Upper lobe of left lung (tissue), 6 donors: Measurements from ENCODE around the gene ADCY2. TPM values are rescaled to one million over a fixed set of nuclear protein-coding genes. Genes with fewer than 3 reads are reported as not detected.

Experiments used
- ATAC-seq, 2 donors: fragments of 200-7000 bp; cut with Tn5 transposase; one replicate each; pipeline ENCODE4 v1.9.1; 2022; ENCODE audit warnings: mild to moderate bottlenecking in 2 of 2, moderate library complexity in 2 of 2; ENCODE audit not compliant: low FRiP score in 2 of 2
- DNase-seq, 2 donors: peaks; one replicate each; pipeline ENCODE4 v3.0.0-alpha.2; 2019 to 2020
- H3K27ac ChIP-seq, 4 donors: fragments of 200-600 bp; sonication (generic); one replicate each; pipeline ENCODE4 v1.5.1; 2016 to 2019
- H3K27me3 ChIP-seq, 4 donors: fragments of 200-600 bp; sonication (generic); one replicate each; pipeline ENCODE4 v1.5.1; 2017 to 2019
- H3K36me3 ChIP-seq, 4 donors: fragments of 200-600 bp; sonication (generic); one replicate each; pipeline ENCODE4 v1.5.1; 2016 to 2019
- H3K4me1 ChIP-seq, 4 donors: fragments of 200-600 bp; sonication (generic); one replicate each; pipeline ENCODE4 v1.5.1; 2018 to 2019
- H3K4me3 ChIP-seq, 4 donors: fragments of 200-600 bp; sonication (generic); one replicate each; pipeline ENCODE4 v1.5.1; 2017 to 2019; ENCODE audit warnings: mild to moderate bottlenecking in 2 of 4, moderate library complexity in 1 of 4
- H3K9me3 ChIP-seq, 4 donors: fragments of 200-600 bp; sonication (generic); one replicate each; pipeline ENCODE4 v1.5.1; 2018 to 2019
- EP300 ChIP-seq, 4 donors: sonication (generic); formaldehyde crosslinking; IDR thresholded peaks; one replicate each; pipeline ENCODE4 v1.5.1; 2017; ENCODE audit warnings: antibody characterized with exemption in 4 of 4, control low read depth in 2 of 4
- POLR2A ChIP-seq, 4 donors: fragments of 450-650 bp; IDR thresholded peaks; one replicate each; pipeline ENCODE4 v1.5.1; 2016 to 2017; ENCODE audit warnings: antibody characterized with exemption in 4 of 4, mild to moderate bottlenecking in 2 of 4
- POLR2AphosphoS5 ChIP-seq, 2 donors: sonication (generic); formaldehyde crosslinking; IDR thresholded peaks; one replicate each; pipeline ENCODE4 v1.5.1; 2017; ENCODE audit warnings: antibody characterized with exemption in 2 of 2
- WGBS, 2 donors: methylation state at CpG; one replicate each; pipeline ENCODE4 v1.1.5; 2017 to 2018; 5-methylcytosine and 5-hydroxymethylcytosine counted together
- total RNA-seq, 6 donors: library from RNA; depleted of rRNA in 4 of 6; stranded (reverse); fragments of >200 nt in 4 of 6; gene quantifications; one replicate each; pipeline versions ENCODE4 v1.1.0 to v1.2.1, GENCODE V29; 2016 to 2021
- TF ChIP-seq, protein P1 (sequence below), 6 experiments: fragments of 450-650 bp in 4 of 6; fragments of 200-600 bp in 2 of 6; sonication (generic) in 2 of 6; IDR thresholded peaks; one replicate each; pipeline ENCODE4 v1.5.1; 2016 to 2019; ENCODE audit warnings: antibody characterized with exemption in 6 of 6
- donor health status: DM: no; HTN: no; CAD: no; lungs with moderate emphysema.
- donor health status: DM: no; HTN: yes; CAD: no; lungs with severe emphysema.

ADCY2 gene
- total RNA-seq, 6 donors from 2014 or later: 0.20 to 2.4 (median 0.46) TPM; not detected in 1

DNA sequence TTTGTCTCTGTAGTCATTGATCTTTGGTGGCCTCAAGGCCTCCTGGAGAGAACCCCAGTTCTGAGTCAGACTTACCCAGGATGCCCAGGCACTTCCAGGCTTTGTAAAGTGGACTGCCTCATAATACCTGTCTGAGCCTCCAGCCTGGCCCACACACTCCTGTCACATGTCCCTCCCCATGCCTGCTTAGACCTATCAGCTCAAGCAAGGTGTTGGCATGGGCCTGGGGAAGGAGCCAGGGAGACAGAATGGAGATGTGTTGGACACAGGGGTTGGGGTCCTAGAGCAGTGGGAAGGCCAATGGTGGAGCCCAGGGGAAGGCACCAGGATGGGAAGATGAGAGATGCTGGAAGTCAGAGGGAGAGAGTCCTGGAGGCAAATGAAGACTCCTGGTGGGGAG, 318.8 kb downstream of the ADCY2 start:
- H3K4me1 ChIP-seq: no peaks in the 10 kb centered on the region
- no peaks in the 10 kb centered on the region for H3K36me3 ChIP-seq
- no peak overlapping the region for H3K4me3 ChIP-seq
- no peak for ATAC-seq
- no peaks in the 10 kb centered on the region for H3K27me3 ChIP-seq
- no peak for TF ChIP-seq EP300 (IDR thresholded peaks at IDR 0.05)
- no peak for TF ChIP-seq POLR2A (IDR thresholded peaks at IDR 0.05)
- TF ChIP-seq, protein P1, sequence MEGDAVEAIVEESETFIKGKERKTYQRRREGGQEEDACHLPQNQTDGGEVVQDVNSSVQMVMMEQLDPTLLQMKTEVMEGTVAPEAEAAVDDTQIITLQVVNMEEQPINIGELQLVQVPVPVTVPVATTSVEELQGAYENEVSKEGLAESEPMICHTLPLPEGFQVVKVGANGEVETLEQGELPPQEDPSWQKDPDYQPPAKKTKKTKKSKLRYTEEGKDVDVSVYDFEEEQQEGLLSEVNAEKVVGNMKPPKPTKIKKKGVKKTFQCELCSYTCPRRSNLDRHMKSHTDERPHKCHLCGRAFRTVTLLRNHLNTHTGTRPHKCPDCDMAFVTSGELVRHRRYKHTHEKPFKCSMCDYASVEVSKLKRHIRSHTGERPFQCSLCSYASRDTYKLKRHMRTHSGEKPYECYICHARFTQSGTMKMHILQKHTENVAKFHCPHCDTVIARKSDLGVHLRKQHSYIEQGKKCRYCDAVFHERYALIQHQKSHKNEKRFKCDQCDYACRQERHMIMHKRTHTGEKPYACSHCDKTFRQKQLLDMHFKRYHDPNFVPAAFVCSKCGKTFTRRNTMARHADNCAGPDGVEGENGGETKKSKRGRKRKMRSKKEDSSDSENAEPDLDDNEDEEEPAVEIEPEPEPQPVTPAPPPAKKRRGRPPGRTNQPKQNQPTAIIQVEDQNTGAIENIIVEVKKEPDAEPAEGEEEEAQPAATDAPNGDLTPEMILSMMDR (IDR thresholded peaks at IDR 0.05): no peak
- TF ChIP-seq POLR2AphosphoS5 (IDR thresholded peaks at IDR 0.05): no peak
- H3K9me3 ChIP-seq: no peaks in the 10 kb centered on the region
- DNase-seq: no peak
- no peak overlapping the region for H3K27ac ChIP-seq

- 85 to 86% methylated on average over 4 of the region's 4 CpGs for WGBS, 2 donors
- ATAC-seq: no peak
- Histone ChIP-seq H3K27ac (no peak overlapping the region), H3K27me3 (no peaks in the 10 kb centered on the region), H3K4me1 (no peaks in the 10 kb centered on the region), H3K4me3 (no peak overlapping the region), H3K9me3 (no peaks in the 10 kb centered on the region), H3K36me3 (no peaks in the 10 kb centered on the region)
- DNase-seq: no peak
- TF ChIP-seq POLR2A (IDR thresholded peaks at IDR 0.05) (no peak), POLR2AphosphoS5 (IDR thresholded peaks at IDR 0.05) (no peak), EP300 (IDR thresholded peaks at IDR 0.05) (no peak)
- TF ChIP-seq, protein P1 (IDR thresholded peaks at IDR 0.05): no peak
Measured at GRCh38 chr5:7717691-7718090, 321.8 kb downstream of the ADCY2 start.

DNA sequence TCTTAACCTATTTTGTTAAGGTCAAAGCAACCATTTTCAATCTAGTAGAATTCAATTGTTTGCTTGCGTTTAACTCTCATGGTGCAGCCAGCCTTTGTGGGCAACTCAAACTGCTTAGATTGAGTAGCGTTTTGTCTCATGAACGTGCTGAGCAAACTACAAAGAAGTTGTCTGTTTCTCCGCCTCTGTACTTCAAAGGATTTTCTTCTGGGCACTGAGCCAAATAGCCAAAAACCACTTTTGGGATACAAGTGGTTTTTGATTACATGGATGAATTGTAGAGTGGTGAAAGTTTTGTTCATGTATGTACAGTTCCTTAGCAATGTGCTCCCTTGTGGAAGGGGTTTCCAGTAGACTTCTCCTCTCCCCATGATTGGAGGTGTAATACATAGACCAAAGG, 332.1 kb downstream of the ADCY2 start:
- WGBS, 2 donors: 35 to 50% methylated on average over 4 of the region's 4 CpGs
- TF ChIP-seq POLR2A (IDR thresholded peaks at IDR 0.05): no peak
- no peak for TF ChIP-seq EP300 (IDR thresholded peaks at IDR 0.05)
- TF ChIP-seq, protein P1 (IDR thresholded peaks at IDR 0.05): no peak
- TF ChIP-seq POLR2AphosphoS5 (IDR thresholded peaks at IDR 0.05): no peak
- no peaks in the 10 kb centered on the region for H3K9me3 ChIP-seq
- no peak overlapping the region for H3K4me3 ChIP-seq
- no peaks in the 10 kb centered on the region for H3K4me1 ChIP-seq
- ATAC-seq (no peak), DNase-seq (no peak)
- H3K27ac ChIP-seq: no peak overlapping the region
- H3K27me3 ChIP-seq: no peaks in the 10 kb centered on the region
- H3K36me3 ChIP-seq: no peaks in the 10 kb centered on the region

- ATAC-seq (no peak), DNase-seq (no peak)
- Histone ChIP-seq H3K36me3 (no peaks in the 10 kb centered on the region), H3K27me3 (no peaks in the 10 kb centered on the region), H3K27ac (no peak overlapping the region), H3K4me1 (no peaks in the 10 kb centered on the region), H3K4me3 (no peak overlapping the region), H3K9me3 (no peaks in the 10 kb centered on the region)
- 88 to 92% methylated on average over 5 of the region's 5 CpGs for WGBS, 2 donors
- TF ChIP-seq POLR2A (IDR thresholded peaks at IDR 0.05) (no peak), EP300 (IDR thresholded peaks at IDR 0.05) (no peak), POLR2AphosphoS5 (IDR thresholded peaks at IDR 0.05) (no peak)
- TF ChIP-seq, protein P1 (IDR thresholded peaks at IDR 0.05): no peak
Measured at GRCh38 chr5:7741415-7742065, 345.6 kb downstream of the ADCY2 start.

DNA sequence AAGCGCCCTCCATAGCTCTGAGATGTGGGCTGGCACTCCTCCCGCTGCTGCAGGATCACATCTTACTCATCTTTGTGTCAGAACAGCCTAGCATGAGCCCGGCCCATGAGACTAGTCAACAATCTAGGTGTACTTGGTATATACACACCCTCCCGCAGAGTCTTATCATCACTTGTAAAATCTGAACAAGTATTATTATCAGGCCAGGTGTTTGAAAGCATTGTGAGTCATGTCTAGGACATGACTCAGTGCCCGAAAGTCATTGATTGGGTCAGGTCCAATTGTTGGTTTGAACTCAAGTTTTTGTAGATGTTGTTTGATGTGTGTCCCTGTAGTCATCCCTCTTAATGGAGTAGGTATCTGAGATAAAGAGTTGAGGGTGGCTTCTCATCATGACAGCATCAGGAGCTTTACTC, 346.3 kb downstream of the ADCY2 start:
- no peak for DNase-seq
- TF ChIP-seq POLR2AphosphoS5 (IDR thresholded peaks at IDR 0.05) (no peak), POLR2A (IDR thresholded peaks at IDR 0.05) (no peak), EP300 (IDR thresholded peaks at IDR 0.05) (no peak)
- TF ChIP-seq, protein P1 (IDR thresholded peaks at IDR 0.05): no peak
- 69 to 73% methylated on average over 5 of the region's 5 CpGs for WGBS, 2 donors

More for the DNA sequence above, 346.3 kb downstream of the ADCY2 start:
- no peak for ATAC-seq
- Histone ChIP-seq H3K27me3 (no peaks in the 10 kb centered on the region), H3K36me3 (no peaks in the 10 kb centered on the region), H3K4me3 (no peak overlapping the region), H3K4me1 (peaks cover 0 to 2% (median 0%) of the 10 kb centered on the region in 4 donors), H3K9me3 (no peaks in the 10 kb centered on the region), H3K27ac (no peak overlapping the region)
